ENCODE data around the gene UBE2D1. TPM values are rescaled to one million over a fixed set of nuclear protein-coding genes. Genes with fewer than 3 reads are reported as not detected.
A peak's percentile ranks its signal among the peaks of the same experiment; 100 is the strongest.

UBE2D1 gene
- total RNA-seq: 14.5 and 15.6 TPM in 2 replicates

DNA sequence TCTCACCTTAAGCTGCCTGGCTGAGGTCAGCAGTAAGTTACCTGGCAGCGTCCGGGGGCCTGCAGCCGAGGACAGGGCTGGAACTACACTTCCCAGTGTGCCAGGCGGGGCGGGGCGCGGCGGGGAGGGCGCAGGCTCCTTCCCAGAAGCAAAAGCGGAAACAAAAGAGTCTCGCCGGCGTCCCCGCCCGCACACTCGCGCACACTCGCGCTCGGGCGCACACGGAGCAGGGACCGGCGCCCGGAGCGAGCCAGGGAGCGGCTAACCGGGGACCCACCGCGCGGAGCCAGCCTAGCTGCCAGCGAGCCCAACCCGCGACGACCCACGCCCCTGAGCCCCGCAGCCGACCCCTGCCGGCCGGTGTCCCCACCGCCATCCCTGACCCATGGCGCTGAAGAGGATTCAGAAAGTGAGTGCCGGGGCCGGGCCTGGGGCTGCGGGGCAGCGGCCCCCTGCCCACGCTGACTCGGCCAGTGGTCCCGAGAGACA, at the start of gene UBE2D1:
Gene UBE2D1 (plus strand): TSS at position 190 of the 489 bp plus-strand sequence. CDS start 196 bp downstream, at position 386.
- peak within 1 kb of the TSS; percentile 96 for H3K4me3 ChIP-seq (ENCODE audit: low read depth, low read length)
- no peak for DNase-seq (ENCODE audit: low read depth)
- TF ChIP-seq, protein P1, sequence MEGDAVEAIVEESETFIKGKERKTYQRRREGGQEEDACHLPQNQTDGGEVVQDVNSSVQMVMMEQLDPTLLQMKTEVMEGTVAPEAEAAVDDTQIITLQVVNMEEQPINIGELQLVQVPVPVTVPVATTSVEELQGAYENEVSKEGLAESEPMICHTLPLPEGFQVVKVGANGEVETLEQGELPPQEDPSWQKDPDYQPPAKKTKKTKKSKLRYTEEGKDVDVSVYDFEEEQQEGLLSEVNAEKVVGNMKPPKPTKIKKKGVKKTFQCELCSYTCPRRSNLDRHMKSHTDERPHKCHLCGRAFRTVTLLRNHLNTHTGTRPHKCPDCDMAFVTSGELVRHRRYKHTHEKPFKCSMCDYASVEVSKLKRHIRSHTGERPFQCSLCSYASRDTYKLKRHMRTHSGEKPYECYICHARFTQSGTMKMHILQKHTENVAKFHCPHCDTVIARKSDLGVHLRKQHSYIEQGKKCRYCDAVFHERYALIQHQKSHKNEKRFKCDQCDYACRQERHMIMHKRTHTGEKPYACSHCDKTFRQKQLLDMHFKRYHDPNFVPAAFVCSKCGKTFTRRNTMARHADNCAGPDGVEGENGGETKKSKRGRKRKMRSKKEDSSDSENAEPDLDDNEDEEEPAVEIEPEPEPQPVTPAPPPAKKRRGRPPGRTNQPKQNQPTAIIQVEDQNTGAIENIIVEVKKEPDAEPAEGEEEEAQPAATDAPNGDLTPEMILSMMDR (conservative IDR thresholded peaks at IDR 0.05; ENCODE audit: low read depth, low read length): no peak

DNA sequence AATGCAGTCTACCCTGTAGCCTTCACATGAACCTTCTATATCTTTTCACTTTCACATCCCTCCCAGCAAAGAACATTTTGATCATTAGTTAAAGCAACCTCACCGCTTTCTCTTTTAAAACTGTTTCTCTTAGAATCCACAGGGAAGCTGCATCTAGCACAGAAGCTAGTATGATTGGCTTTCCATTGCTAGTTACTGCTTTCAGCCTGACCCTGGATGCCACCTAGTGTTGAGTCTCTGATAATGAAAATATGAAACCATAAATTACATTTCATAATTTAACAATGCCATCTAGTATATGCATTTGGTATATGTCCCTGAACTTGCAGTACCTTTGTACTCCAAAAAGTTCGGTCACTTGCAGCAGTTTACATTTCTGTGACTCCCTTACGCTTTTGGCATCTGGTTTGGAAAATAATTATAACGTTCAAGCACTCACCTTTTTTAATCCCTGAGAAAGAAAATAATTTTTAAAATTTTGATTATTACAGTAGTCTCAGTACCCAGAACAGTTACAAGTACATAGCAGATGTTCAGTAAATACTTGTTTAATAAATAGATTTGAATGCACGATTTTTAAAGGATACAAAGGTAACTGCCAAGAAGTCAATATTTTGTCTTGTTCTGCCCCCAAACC, 43.1 kb upstream of the UBE2D1 start:
- TF ChIP-seq, protein P1 (conservative IDR thresholded peaks at IDR 0.05; ENCODE audit: low read depth, low read length): peak; percentile 82
- H3K4me3 ChIP-seq (ENCODE audit: low read depth, low read length): no peak overlapping the region
- DNase-seq (ENCODE audit: low read depth): no peak

DNA sequence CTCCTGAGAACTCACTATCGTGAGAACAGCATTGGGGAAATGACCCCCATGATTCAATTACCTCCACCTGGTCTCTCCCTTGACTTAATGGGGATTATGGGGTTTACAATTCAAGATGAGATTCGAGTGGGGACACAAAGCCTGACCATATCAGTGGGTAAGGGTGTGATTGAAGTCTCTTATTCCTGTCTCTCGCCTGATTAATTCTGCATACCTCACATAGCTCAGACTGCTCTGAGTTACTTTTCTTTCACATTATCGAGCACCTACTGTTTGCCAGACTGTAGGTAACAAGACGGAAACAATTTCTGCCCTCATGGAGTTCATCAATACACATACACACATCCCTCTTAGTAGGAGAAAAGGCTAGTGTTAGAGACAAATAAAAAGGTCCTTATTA, 40.8 kb upstream of the UBE2D1 start:
- H3K4me3 ChIP-seq (ENCODE audit: low read depth, low read length): no peak overlapping the region
- TF ChIP-seq, protein P1 (conservative IDR thresholded peaks at IDR 0.05; ENCODE audit: low read depth, low read length): no peak
- DNase-seq (ENCODE audit: low read depth): no peak

DNA sequence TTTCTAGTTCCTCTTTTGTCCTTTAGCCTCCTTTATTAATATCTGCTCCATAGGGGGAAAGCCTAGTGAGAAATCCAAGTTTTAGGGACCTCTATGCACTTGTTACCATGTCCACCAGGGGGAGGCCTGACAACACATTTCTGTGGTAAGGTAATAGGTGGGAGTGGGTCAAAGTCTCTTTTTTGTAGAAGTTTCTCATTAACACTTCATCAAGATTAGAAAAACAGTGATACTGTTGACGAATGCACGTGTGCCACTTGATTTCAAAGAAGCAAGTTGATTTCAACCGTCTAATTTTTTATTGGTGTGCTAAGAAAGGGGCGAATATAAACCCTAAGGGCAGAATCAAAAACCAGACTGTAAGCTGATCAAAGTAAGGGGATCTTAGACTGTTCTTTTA, 35.2 kb upstream of the UBE2D1 start:
- no peak overlapping the region for H3K4me3 ChIP-seq (ENCODE audit: low read depth, low read length)

DNA sequence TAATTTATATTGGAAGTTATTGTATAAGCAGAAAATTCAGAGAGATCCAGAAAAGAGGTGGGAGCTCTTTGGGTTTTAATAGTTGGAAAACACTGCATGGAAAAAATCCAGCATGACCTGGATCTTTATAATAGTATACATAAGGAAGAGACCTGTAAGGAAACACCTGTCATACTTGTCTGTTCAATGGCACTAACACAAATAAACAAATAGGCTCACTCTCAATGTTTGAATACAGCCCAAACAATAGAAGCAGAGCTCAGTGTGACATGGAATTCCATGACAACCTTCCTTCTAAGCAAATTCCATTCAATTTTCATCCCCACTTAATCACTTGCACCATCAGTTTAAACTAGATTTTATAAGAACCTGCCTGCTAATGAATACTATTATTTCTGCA, 34.1 kb upstream of the UBE2D1 start:
- H3K4me3 ChIP-seq (ENCODE audit: low read depth, low read length): no peak overlapping the region
- DNase-seq (ENCODE audit: low read depth): no peak
- TF ChIP-seq, protein P1 (conservative IDR thresholded peaks at IDR 0.05; ENCODE audit: low read depth, low read length): no peak

More for the DNA sequence above, 35.2 kb upstream of the UBE2D1 start:
- TF ChIP-seq, protein P1 (conservative IDR thresholded peaks at IDR 0.05; ENCODE audit: low read depth, low read length): peak; percentile 99
- DNase-seq (ENCODE audit: low read depth): no peak

DNA sequence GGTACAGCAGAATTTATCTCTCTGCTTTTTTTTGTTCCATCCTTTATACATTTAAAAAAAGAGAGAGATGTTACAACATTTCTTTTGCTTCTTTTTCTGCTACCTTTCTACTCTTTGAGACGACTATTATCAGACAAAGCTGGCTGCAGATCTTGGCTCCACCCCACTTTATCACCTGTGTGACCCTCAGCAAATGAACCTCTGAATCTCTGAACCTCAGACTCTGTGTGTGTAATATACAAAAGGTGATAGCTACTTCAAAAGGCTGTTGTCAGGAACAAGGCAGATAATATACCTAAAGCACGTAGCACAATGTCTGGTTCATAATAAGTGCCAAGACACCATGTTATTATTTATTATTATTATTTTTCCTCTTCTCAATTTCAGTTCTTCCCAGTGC, 32.6 kb upstream of the UBE2D1 start:
- TF ChIP-seq, protein P1 (conservative IDR thresholded peaks at IDR 0.05; ENCODE audit: low read depth, low read length): no peak
- no peak for DNase-seq (ENCODE audit: low read depth)
- no peak overlapping the region for H3K4me3 ChIP-seq (ENCODE audit: low read depth, low read length)

DNA sequence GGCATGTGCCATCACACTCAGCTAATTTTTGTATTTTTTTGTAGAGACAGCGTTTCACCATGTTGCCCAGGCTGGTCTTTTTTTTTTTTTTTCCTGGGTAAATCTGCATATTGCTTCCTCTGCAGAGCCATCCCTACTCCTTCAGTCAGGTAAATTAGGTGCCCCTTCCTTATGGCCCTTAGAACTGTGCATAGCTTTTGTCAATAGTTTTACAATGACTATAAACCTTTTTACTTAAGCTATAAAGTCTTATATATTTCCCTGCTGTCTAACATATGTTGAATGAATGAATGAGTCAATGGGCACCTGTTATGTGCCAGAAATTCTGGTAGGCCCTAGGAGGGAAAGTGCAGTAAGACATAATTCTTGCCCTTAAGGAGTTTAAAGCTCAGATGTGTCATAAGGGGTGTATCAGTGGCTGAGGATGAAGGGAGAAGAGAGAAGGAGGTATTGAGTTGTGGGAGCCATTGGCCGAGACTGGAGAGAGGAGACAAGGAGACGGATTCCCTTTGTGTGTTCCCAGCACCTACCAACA, 30.6 kb upstream of the UBE2D1 start:
- no peak for DNase-seq (ENCODE audit: low read depth)
- TF ChIP-seq, protein P1 (conservative IDR thresholded peaks at IDR 0.05; ENCODE audit: low read depth, low read length): no peak
- no peak overlapping the region for H3K4me3 ChIP-seq (ENCODE audit: low read depth, low read length)

Data from epithelial cell of proximal tubule (primary cell).